Caco-2 (cell line): Measurements from ENCODE around the gene ATP8B1. TPM values are rescaled to one million over a fixed set of nuclear protein-coding genes. Genes with fewer than 3 reads are reported as not detected.

Experiments used
- BruUV-seq: library from RNA; stranded (reverse); fragments of 400-500 nt; replicated peaks from 2 replicates; lab custom pipeline; 2021; lab: Mats Ljungman, UMichigan
- CTCF ChIA-PET: fragments of 300-600 bp; sonication (Branson Sonifier 250); formaldehyde crosslinking; loops from one replicate; lab custom pipeline; 2022; ENCODE audit warnings: antibody characterized with exemption; lab: Charles Lee
- POLR2A ChIA-PET: fragments of 300-600 bp; sonication (Branson Sonifier 250); formaldehyde crosslinking; loops from one replicate; lab custom pipeline; 2022; ENCODE audit warnings: antibody characterized with exemption; lab: Charles Lee
- DNase-seq, 2 experiments: peaks; one replicate each; pipeline versions ENCODE4 v3.0.0 to v3.0.0-alpha.2; 2020 to 2022
- H3K27me3 ChIP-seq: replicated peaks from 2 replicates; pipeline ENCODE4 v1.6.0; 2011; ENCODE audit warnings: low read length; ENCODE audit not compliant: control insufficient read depth, insufficient read depth
- H3K36me3 ChIP-seq: 2 replicates; pipeline ENCODE4 v1.5.1; 2011; ENCODE audit warnings: low read length; ENCODE audit not compliant: control insufficient read depth, insufficient read depth
- H3K4me1 ChIP-seq: fragments of 250-450 bp; sonication (Bioruptor Pico); 2 replicates; pipeline ENCODE4 v1.5.1; 2020; ENCODE audit warnings: mild to moderate bottlenecking
- H3K4me3 ChIP-seq: 2 replicates; pipeline ENCODE4 v1.5.1; 2011; ENCODE audit warnings: low read depth, mild to moderate bottlenecking, control low read depth, low read length
- H3K9me3 ChIP-seq: fragments of 250-450 bp; sonication (Bioruptor Pico); 2 replicates; pipeline ENCODE4 v1.5.1; 2020; ENCODE audit warnings: mild to moderate bottlenecking, moderate library complexity
- H3K27ac Mint-ChIP-seq: one replicate; pipeline ENCODE4 v1.8.0; 2022; ENCODE audit warnings: mixed read lengths; ENCODE audit not compliant: unreplicated experiment
- H3K27me3 Mint-ChIP-seq: one replicate; pipeline ENCODE4 v1.8.0; 2022; ENCODE audit warnings: mixed read lengths; ENCODE audit not compliant: insufficient read depth, unreplicated experiment
- H3K36me3 Mint-ChIP-seq: one replicate; pipeline ENCODE4 v1.8.0; 2022; ENCODE audit warnings: mild to moderate bottlenecking, mixed read lengths; ENCODE audit not compliant: insufficient read depth, unreplicated experiment
- H3K4me1 Mint-ChIP-seq: one replicate; pipeline ENCODE4 v1.8.0; 2022; ENCODE audit warnings: low read depth, mixed read lengths; ENCODE audit not compliant: unreplicated experiment
- H3K4me3 Mint-ChIP-seq: one replicate; pipeline ENCODE4 v1.8.0; 2022; ENCODE audit warnings: mild to moderate bottlenecking, moderate library complexity, mixed read lengths; ENCODE audit not compliant: unreplicated experiment
- H3K9me3 Mint-ChIP-seq: one replicate; pipeline ENCODE4 v1.8.0; 2022; ENCODE audit warnings: mixed read lengths; ENCODE audit not compliant: unreplicated experiment
- CTCF ChIP-seq, 2 experiments: fragments of 200-600 bp in 1 of 2; IDR thresholded peaks; 1 replicate in 1 of 2; 2 replicates in 1 of 2; pipeline versions ENCODE4 v1.5.1 to v1.8.0; 2011 to 2022; ENCODE audit warnings: antibody characterized with exemption in 1 of 2, control low read depth in 1 of 2, inconsistent platforms in 1 of 2, low read depth in 1 of 2, low read length in 1 of 2, mild to moderate bottlenecking in 1 of 2, moderate library complexity in 1 of 2; ENCODE audit not compliant: insufficient read depth in 1 of 2, severe bottlenecking in 1 of 2, unreplicated experiment in 1 of 2
- intact Hi-C: fragments of 100-400 bp; cut with micrococcal nuclease; formaldehyde crosslinking; loops from one replicate; pipeline ENCODE4 v1.10.0; 2022; ENCODE audit not compliant: unreplicated experiment
- total RNA-seq: library from RNA; stranded (reverse); gene quantifications from 2 replicates; pipeline ENCODE4 v1.2.3, GENCODE V29; 2022

The ATP8B1 gene
- total RNA-seq, 1 experiment from 2014 or later, result 31.6 TPM

- Histone ChIP-seq H3K36me3 (peaks cover 2% of the 10 kb centered on the region; the same call in 1 of the 2 replicates), H3K4me1 (no peaks in the 10 kb centered on the region), H3K27me3 (no peaks in the 10 kb centered on the region), H3K4me3 (no peak overlapping the region), H3K9me3 (no peaks in the 10 kb centered on the region)
- no peaks in the 10 kb centered on the region for H3K9me3 Mint-ChIP-seq
- POLR2A ChIA-PET, result no interaction called here
- H3K4me3 Mint-ChIP-seq, result no peak overlapping the region
- H3K27ac Mint-ChIP-seq, result no peak overlapping the region
- H3K4me1 Mint-ChIP-seq, result no peaks in the 10 kb centered on the region
- intact Hi-C loops, result no loop called here
- H3K36me3 Mint-ChIP-seq, result peaks cover 33% of the 10 kb centered on the region
- CTCF ChIA-PET, result no interaction called here
- BruUV-seq, result no TSS peak
- no peak for DNase-seq
- TF ChIP-seq CTCF (IDR thresholded peaks at IDR 0.05; ENCODE audit: insufficient read depth in 1 of 2, low read depth in 1 of 2, low read length in 1 of 2, severe bottlenecking in 1 of 2, unreplicated experiment in 1 of 2), result no peak
- no peaks in the 10 kb centered on the region for H3K27me3 Mint-ChIP-seq
Measured at GRCh38 chr18:57683470-57683869, 119.6 kb downstream of the ATP8B1 start.

GRCh38 chr18:57677262-57678211 lies 125.6 kb downstream of the ATP8B1 start:
- H3K9me3 Mint-ChIP-seq, result no peaks in the 10 kb centered on the region
- no TSS peak for BruUV-seq
- CTCF ChIA-PET, result no interaction called here

GRCh38 chr18:57674891-57675290 lies 128.2 kb downstream of the ATP8B1 start:
- no peaks in the 10 kb centered on the region for H3K9me3 Mint-ChIP-seq
- H3K27ac Mint-ChIP-seq, result no peak overlapping the region
- ChIA-PET POLR2A (no interaction called here), CTCF (no interaction called here)
- Histone ChIP-seq H3K4me1 (no peaks in the 10 kb centered on the region), H3K27me3 (no peaks in the 10 kb centered on the region), H3K4me3 (no peak overlapping the region), H3K36me3 (no peaks in the 10 kb centered on the region; the same call in 1 of the 2 replicates), H3K9me3 (no peaks in the 10 kb centered on the region)
- no peaks in the 10 kb centered on the region for H3K4me1 Mint-ChIP-seq
- peaks cover 41% of the 10 kb centered on the region for H3K36me3 Mint-ChIP-seq
- intact Hi-C loops, result no loop called here
- H3K27me3 Mint-ChIP-seq, result no peaks in the 10 kb centered on the region
- no peak for TF ChIP-seq CTCF (IDR thresholded peaks at IDR 0.05; ENCODE audit: insufficient read depth in 1 of 2, low read depth in 1 of 2, low read length in 1 of 2, severe bottlenecking in 1 of 2, unreplicated experiment in 1 of 2)
- H3K4me3 Mint-ChIP-seq, result no peak overlapping the region
- no TSS peak for BruUV-seq
- no peak for DNase-seq

More at GRCh38 chr18:57677262-57678211, 125.6 kb downstream of the ATP8B1 start:
- Histone ChIP-seq H3K4me1 (no peaks in the 10 kb centered on the region), H3K36me3 (no peaks in the 10 kb centered on the region), H3K27me3 (no peaks in the 10 kb centered on the region), H3K9me3 (no peaks in the 10 kb centered on the region), H3K4me3 (no peak overlapping the region)
- POLR2A ChIA-PET, result no interaction called here
- Mint-ChIP-seq H3K27me3 (no peaks in the 10 kb centered on the region), H3K4me3 (no peak overlapping the region), H3K27ac (no peak overlapping the region), H3K4me1 (no peaks in the 10 kb centered on the region), H3K36me3 (peaks cover 40% of the 10 kb centered on the region)
- TF ChIP-seq CTCF (IDR thresholded peaks at IDR 0.05; ENCODE audit: insufficient read depth in 1 of 2, low read depth in 1 of 2, low read length in 1 of 2, severe bottlenecking in 1 of 2, unreplicated experiment in 1 of 2), result no peak
- no peak for DNase-seq
- intact Hi-C loops, result no loop called here
